MM.1S (cell line): ENCODE data around the gene LNX1.

Experiments used
- EZH2phosphoT487 ChIP-seq: fragments of 300-600 bp; sonication (generic); IDR thresholded peaks from 2 replicates; pipeline ENCODE4 v1.6.1; 2018; ENCODE audit warnings: antibody characterized with exemption, low read length
- TF ChIP-seq, protein P1 (sequence below): fragments of 300-600 bp; sonication (generic); IDR thresholded peaks from 2 replicates; pipeline ENCODE4 v1.5.1; 2016; ENCODE audit warnings: antibody characterized with exemption, low read length, mixed read lengths

DNA sequence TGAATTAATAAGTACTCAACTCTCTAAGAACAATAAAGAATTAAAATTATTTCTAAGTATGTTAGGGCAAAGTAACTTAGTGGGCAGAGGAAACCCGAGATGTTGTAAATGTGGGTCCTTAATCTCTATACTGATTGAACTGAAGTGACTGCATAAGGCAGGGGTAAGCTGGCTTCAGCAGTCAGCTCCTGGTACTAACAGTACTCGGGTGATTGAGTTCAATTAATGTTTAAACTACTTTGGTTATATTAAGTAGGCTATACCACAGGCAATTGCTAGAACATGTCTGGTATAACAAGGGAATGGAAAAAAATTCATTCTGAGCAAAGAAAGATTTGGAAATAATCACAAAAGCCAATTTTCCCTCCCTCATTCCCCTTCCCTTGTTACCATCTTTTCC, 90.7 kb downstream of the LNX1 start:
- TF ChIP-seq, protein P1, sequence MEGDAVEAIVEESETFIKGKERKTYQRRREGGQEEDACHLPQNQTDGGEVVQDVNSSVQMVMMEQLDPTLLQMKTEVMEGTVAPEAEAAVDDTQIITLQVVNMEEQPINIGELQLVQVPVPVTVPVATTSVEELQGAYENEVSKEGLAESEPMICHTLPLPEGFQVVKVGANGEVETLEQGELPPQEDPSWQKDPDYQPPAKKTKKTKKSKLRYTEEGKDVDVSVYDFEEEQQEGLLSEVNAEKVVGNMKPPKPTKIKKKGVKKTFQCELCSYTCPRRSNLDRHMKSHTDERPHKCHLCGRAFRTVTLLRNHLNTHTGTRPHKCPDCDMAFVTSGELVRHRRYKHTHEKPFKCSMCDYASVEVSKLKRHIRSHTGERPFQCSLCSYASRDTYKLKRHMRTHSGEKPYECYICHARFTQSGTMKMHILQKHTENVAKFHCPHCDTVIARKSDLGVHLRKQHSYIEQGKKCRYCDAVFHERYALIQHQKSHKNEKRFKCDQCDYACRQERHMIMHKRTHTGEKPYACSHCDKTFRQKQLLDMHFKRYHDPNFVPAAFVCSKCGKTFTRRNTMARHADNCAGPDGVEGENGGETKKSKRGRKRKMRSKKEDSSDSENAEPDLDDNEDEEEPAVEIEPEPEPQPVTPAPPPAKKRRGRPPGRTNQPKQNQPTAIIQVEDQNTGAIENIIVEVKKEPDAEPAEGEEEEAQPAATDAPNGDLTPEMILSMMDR: no peak
- no peak for TF ChIP-seq EZH2phosphoT487
